Measurements from ENCODE around the gene PLCH1.
"Not testable (repeated sequence)": the region's sequence is repeated elsewhere in the genome, so short reads cannot be mapped to it uniquely, and the experiment has no call there.

Gene PLCH1

DNA sequence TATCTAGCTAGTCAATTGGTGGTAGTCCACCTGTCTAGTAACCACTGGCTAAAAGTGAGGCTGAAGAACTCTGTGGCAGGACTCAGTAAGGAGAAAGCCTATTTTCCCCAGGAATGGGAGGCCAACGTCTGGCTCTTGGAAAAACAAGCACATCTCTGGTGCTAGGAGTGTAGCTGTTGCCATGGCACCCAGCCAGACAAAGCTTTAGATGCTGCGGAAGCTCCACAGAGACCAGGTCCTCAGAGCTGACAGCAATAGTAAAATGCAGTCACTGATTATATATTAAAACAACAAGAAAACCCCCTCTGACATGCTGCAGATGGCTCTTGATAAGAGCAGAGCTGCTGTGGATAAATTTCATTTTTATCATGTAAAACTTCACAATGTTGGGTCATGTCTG is 326.5 kb downstream of the PLCH1 start:
- no peak for DNase-seq (ENCODE audit: low read depth in 3 of 3)

DNA sequence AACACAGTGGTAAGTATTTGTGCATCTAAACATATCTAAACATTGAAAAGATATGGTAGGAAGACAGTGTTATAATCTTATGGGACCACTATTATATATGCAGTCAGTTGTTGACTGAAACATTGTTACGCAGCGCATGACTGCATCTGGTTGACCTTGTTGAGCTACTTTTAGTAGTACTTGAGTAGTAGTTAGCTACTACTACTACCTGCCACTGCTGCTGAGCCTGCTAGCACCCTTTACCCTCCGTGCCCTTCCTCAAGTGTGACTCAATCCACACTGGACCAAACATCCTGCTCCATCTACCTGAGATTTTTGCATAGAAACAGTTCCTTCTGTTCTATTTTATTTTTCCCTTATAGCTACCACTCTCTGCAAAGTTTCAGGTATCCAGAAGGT is 327.8 kb downstream of the PLCH1 start:
- no peak for DNase-seq (ENCODE audit: low read depth in 3 of 3)

DNA sequence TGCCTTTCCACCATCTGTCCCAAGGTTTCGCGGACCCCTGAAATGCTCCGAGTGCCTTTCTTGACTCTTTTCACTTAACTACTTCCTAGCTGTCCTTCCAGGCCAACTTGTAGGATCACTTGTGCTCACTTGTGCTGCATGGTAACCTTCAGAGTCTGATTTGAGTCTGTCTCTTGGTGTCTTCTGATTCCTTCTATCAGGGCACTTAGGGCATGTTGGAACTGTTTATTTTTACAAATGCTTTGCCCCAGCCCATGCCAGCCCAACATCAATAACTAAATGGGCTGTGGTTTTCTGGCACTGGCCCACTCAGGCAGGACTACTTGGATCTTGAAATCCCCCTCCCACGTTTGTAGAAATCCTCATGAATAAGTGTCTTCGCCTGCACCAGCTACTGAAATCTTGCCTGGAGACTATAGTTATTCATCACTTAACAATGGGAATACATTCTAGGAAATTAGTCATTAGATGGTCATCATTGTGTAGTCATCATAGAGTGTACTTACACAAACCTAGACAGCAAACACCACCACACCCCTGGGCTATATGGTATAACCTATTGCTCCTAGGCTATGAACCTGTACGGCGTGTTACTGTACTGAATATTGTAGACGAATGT is 328.3 kb downstream of the PLCH1 start:
- DNase-seq (ENCODE audit: low read depth in 3 of 3): no peak

DNA sequence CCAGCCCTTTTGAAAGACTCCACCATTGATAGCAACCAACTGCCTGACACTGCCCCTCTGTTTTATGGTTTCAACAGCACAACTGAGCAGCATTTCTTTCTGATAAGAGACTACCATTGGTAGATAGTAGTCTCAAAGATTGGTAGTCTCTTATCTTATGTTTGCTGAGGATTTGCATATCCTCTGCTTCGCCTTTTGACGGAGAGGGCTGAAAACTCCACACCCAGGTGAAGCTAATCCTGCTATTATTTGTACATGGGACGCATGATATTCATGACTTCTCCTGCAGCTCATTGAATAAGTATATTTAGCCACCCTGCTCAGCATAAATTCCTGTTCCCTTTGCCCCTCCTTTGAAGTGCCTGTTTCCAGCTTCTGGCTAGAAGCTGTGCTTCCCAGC is 332.0 kb downstream of the PLCH1 start:
- DNase-seq (ENCODE audit: low read depth in 3 of 3): no peak

DNA sequence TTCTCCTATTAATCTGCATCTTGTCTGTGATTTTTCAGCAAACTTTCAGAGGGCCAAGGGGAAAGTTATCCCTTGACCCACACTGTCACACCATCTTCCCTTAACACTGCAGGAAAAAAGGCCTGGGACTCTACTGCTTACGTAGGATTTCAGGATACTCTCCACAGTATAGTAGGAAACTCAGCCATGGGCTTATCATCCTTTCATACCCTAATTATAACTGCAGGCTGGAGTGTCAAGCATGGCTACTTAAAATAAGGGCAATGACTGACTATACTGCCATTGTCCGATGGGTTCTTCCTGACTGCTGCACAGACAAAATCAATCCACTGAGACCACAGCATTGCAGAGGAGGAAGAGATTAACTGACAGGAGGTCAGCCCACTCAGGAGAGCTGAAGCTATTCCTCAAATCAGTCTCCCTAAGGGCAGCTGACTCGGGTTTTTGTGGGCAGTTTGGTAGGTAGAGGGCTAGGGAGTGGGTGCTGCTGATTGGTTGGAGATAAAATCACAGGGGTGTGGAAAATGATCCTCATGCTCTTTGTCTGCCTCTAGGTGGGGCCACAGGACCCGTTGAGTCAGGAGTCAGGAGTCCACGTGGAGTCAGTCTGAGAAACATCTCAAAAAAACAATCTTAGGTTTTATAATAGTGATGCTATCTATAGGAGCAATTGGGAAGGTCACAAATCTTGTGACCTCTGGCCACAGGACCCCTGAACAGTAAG is 333.2 kb downstream of the PLCH1 start:
- no peak for DNase-seq (ENCODE audit: low read depth in 3 of 3)

DNA sequence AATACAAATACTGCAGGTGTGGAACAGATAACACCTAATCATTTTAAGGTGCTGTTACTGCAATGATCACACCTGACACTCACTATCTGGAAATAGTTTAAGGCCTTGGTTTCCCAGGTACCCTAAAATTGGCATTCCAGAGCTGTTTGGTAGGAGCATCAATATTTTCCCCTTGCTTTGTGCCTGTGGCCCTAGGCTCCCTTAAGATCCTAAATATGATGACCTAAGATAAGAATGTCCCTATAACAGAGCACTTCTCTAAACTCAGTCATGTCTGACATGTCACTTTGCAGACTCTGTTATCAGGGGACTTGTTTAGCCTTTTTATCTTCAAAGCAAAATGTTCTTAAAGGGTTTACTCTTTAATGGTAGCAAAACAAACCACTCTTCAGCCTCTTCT is 335.5 kb downstream of the PLCH1 start:
- no peak for DNase-seq (ENCODE audit: low read depth in 3 of 3)

DNA sequence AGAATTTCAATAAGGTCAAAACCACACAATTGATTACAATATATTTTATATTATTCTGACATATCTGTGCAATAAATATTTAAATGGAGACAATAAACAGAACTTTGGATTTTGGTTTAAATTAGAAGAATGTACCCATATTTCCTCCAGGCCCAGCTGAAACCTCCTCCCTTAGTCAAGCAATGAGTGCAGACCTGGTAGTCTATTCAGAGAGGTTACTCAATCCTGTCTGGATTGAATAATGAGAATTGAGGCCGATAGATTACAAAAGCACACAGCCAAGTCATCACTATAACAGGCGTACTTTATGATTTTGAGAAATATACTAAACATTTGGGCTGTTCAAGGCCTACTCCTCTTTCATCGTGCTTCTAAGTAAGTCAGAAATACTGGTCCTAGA is 336.9 kb downstream of the PLCH1 start:
- no peak for DNase-seq (ENCODE audit: low read depth in 3 of 3)

DNA sequence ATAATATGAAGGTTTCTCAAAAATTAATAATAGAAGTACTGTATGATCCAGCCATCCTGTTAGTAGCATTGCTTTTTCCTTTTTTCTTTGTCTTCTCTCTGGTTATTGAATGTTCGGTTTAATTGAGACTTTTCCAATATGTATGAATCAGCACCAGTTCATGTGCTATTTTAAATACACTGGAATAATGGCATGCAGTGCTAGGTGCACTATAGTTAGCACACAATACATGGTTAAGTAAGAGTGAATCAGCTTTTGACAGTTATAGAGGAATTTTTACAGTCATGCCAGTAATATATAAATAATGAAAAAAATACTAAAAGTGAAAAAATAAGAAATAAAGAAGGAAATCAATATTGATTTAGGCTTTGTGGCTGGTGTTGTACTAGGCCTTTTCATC is 337.5 kb downstream of the PLCH1 start:
- no peak for DNase-seq (ENCODE audit: low read depth in 3 of 3)

DNA sequence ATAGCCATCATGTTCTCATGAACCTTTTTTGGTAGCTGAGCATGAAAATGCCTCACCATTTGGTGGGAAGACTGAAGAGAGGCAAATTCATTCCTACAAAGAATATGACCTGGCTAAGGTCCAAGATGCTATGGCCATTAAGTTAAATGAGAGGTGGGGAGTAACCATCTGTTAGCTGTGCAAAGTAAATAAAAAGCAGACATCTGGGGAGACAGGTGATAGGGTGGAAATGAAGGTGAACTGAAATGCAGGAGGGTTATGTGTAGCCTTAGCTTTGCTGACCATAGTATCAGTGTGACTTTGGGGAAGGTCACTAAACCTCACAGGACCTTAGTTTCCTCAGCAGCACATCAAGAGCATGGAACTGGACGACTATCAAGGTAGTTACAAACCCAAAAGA is 340.4 kb downstream of the PLCH1 start:
- DNase-seq (ENCODE audit: low read depth in 3 of 3): no peak

DNA sequence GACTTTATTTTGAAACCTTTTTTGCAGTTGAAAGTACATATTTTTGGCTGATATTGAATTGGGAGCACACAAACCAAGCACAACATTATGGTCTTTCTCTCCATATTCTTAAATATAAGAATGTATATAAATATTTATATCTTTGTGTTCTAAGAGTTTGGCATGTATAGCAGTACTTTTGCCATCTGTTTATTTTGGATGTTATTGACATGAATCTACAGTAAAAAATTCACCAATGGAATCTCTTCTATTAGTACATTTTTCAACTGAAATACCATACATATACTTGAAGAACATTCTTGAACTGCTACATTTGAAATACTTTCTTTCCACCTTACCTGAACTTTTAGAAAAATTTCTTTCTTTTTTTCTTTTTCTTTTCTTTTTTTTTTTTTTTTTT is 342.2 kb downstream of the PLCH1 start:
- no peak for DNase-seq (ENCODE audit: low read depth in 3 of 3)

DNA sequence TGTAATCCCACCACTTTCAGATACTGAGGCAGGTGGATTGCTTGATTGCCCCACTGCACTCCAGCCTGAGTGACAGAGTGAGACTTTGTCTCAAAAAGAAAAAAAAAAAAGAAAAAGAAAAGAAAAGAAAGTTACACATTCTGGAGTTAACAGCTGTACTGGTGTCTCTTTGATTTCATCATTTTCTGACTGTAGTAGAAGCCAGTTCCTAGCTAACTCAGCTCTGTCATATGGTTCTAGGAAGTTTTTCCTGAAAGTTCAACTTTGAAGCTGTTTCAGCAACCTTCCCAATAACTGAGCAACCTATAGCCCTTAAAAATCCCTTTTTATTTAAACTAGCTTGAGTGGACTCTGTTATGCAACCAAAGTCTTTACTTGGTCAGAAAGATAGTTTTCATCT is 346.8 kb downstream of the PLCH1 start:
- no peak for DNase-seq (ENCODE audit: low read depth in 3 of 3)

DNA sequence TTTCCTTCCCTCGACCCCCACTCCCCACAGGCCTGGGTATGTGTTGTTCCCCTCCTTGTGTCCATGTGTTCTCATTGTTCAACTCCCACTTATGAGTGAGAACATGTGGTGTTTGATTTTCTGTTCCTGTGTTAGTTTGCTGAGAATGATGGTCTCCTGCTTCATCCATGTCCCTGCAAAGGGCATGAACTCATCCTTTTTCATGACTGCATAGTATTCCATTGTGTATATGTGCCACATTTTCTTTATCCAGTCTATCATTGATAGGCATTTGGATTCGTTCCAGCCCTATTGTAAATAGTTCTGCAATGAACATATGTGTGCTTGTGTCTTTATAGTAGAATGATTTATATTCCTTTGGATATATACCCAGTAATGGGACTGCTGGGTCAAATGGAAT is 350.0 kb downstream of the PLCH1 start:
- DNase-seq (ENCODE audit: low read depth in 3 of 3): not testable (repeated sequence)

DNA sequence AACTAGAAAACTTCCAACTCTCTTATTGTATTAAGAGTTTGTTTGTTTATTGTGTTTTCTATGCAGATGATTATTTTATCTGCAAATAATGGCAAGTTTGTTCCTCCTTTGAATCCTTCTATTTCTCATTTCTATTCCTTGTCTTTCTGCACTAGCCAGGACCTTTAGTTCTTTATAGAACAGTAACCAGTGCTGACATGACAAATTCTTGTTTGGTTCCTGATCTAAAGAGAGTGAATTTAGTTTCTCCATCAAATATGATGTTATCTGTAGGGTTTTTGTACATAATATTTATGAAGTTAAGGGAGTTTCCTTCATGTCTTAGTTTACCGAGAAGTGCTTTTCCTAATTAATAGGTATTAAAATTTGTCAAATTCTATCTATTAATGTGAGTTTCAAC is 350.6 kb downstream of the PLCH1 start:
- DNase-seq (ENCODE audit: low read depth in 3 of 3): no peak

DNA sequence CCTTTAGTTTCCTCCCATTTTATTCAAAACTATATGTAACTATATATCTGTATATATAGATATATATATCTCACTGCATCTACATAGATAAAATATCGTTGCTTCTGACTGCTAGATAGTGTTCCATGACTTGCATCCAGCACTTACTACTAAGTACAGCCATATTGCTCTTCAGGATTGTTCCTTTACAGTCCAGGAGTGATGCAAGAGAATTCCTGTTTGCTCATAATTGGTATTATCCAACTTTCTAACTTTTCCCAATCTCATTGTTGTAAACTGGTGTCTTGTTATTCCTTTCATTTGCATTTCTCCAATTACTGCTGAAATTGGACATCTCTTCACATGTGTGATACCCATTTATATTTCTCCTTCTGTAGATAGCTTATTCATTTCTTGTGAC is 351.6 kb downstream of the PLCH1 start:
- DNase-seq (ENCODE audit: low read depth in 3 of 3): no peak

DNA sequence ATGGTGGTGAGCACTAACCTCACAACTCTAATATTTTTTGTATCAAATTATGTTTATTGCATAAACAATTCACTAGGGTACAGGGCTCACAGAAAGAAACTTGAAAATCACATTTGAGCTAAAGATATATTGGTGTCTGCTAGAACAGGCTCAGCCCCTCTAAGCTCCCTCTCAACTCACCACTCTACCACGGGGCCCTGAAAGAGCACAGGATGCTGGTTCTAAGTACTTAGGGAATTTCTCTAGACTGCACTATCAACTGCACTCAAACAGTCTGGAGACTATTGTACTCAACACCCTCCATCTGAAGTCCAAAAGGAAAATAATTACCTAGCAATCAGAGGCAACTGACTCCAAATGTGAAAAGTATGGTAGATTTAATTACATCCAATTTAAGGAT is 352.7 kb downstream of the PLCH1 start:
- DNase-seq (ENCODE audit: low read depth in 3 of 3): no peak

DNA sequence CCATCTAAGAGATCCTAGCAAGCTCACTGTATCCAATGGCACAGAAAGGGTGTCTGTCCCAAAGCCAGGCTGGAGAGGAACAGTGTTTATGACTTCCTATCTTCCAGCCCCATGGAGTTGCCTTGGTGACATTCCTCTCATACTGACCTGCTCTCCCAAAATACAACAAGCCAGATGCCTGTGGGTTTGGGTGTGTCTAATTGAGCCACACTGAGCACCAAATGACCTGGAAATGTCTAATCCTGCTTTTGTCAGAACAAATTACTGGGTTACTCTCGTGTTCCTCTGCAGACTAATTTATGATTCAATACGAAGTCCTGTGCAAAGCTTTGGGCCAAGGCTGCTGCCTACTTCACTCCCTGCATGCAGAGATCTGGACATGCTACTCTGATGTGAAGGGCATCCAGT is 353.3 kb downstream of the PLCH1 start:
- DNase-seq (ENCODE audit: low read depth in 3 of 3): no peak

DNA sequence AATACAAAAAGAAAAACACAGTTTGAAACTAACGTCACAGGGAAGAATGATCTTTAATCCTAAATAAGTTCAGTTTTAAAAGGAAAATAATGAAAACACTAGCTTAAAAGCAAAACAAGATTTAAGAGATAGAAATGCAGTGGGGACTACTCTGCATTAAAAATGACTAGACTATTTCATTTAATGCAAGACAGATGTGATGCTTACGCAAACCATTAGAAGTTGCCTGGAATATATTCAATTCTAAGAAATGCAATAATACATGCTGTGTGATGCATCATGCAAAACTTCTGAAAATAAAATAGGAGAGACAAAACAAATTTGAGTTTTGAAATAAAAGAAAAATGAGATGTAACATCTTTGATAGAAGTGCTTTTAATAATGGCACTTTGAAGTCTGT is 353.8 kb downstream of the PLCH1 start:
- no peak for DNase-seq (ENCODE audit: low read depth in 3 of 3)

DNA sequence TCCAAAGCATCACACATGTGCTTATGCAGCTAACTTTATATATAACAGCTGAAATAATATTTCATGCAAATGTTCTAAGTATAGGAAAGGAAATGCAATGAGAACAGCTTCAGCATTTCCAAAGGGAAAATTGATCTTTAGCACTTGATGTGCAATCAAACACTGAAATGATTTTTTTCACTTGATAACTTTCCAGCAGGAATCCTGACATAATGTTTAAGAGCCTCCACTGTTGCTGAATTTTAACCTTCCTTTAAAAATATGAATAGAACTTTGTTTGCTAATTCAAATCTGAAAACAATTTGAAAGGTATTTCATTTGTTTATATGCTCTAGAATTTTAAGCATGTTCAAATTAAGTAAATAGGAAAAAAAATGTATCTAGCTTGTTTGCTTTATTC is 354.5 kb downstream of the PLCH1 start:
- no peak for DNase-seq (ENCODE audit: low read depth in 3 of 3)

DNA sequence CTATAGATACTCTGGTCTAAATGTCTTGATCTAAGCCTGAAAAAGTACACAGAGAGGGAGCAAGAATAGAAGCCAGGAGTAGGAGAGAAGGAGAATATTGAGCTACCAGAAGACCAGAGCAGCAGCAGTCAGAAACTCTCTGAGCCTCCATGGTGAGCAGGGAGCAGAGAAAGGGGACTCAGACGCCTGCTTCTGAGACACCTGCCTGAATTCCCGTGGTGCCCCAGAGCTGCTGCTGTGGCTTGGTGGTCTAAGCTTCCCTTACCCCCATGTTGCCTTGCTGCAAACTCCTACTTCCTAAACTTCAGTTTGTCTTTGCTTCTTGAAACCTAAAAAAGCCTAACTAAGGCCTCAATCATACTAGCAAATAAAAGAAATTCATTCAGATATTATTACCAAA is 356.5 kb downstream of the PLCH1 start:
- DNase-seq (ENCODE audit: low read depth in 3 of 3): no peak

DNA sequence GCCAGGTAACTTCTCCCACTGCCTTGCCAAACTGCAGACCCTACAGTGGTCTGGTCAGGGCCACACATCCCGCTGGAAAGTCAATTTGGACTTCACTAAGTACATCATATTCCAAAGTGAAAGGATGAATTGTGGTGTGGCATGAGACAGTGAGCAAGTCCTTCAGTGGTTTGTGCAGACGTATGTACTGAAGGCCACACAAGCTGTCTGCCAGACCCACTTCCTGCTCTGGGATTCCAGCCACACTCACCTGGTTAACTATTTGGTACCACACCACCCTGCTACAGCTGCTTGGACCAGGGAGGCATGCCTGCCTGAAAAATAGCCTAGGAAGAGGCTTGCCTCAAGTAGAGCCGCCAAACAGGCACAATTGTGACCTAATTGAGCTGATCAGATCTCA is 357.3 kb downstream of the PLCH1 start:
- DNase-seq (ENCODE audit: low read depth in 3 of 3): no peak

DNA sequence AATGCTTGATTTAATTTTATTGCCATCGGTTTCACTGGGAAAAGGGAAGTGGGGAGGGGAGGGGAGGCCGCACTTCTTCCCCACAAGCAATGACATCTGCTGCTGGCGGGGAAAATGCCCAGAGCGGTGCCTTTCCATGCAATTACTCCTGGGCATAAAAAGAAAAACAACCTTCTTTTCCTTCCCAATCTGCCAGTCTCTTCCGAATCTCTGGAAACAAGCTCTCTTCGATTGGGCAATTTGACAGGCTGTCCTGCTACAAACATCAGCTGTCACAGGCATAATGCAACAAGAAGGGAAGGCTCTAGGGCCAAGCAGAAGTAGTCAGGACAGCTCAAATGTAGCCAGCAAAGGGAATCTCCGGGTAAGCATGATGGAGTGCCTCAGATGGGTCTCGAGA is 358.0 kb downstream of the PLCH1 start:
- DNase-seq (ENCODE audit: low read depth in 3 of 3): no peak

DNA sequence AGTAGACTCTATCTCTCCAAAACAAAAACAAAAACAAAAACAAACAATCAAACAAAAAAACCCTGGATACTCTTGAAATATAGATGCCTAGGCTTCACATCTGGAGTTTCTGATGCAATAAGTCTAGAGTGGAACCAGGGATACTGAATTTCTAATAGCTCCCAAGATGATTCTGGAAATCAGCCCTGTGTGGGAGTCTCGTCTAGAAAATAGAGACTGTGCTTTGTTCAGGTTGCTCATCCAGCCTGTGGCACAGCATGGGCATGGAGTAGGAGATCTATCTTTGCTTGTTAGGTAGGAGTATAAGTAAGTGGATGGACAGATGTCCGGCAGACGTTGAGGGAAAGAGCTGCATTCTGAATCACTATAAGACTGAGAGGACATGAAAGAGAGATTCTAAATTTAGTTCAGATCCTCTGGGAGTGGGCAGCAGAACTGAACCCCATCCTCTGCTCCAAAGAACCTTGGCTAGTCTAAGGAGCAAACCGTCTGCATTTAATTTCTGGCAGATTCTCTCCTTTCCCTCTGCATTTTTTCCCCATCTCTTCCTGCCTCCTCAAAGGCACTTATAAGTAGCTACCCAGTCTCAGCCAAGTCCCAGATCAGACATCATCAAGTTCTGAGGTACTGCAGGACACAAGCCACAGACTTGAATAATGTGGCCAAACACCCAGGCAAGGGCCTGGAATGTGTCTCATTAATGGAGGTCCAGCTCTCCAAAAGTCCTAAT is 358.8 kb downstream of the PLCH1 start:
- DNase-seq (ENCODE audit: low read depth in 3 of 3): no peak

DNA sequence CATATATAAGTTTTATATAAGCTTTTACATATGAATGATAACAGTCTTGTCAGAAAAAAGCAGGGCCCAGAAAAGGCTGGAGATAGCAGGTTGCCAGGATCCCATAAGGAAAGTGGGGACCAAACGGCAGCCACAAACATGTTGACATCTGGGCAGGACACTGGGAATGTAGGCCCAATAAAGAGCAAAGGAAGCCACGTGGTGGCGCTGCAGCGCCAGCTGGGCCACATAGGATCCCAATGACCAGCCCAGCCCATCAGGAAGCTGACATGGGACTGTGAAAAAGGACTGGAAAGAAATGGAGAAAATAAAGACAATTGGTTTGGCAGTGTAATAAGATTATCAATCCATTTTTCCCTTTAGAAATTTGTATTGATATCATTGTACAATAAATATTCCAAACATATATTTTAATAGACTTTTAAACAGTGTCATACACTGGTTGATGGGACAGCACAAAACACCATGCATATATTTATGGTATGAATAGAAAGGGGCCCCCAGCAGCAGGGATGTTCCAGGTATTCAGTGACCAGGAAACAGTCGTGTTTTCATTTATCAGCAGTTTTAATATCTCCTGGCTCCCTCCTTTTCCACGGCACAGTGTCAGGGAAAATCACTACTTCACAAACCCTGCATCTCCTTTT is 362.4 kb downstream of the PLCH1 start:
- no peak for DNase-seq (ENCODE audit: low read depth in 3 of 3)
